Bronchial epithelial cell (primary cell): ENCODE measurements around the gene PEAK1. TPM values are rescaled to one million over a fixed set of nuclear protein-coding genes. Genes with fewer than 3 reads are reported as not detected.

Experiments
- DNase-seq: peaks from one replicate; pipeline ENCODE4 v3.0.0-alpha.2; 2010; ENCODE audit warnings: low read depth
- FAIRE-seq: peaks from 2 replicates; lab custom pipeline; 2011; peaks lifted over from hg19 to GRCh38; lab: Jason Lieb, UNC
- H3K27me3 ChIP-seq: 2 replicates; pipeline ENCODE4 v1.5.1; 2011; ENCODE audit warnings: low read length; ENCODE audit not compliant: control insufficient read depth, insufficient read depth
- H3K36me3 ChIP-seq: 2 replicates; pipeline ENCODE4 v1.5.1; 2011; ENCODE audit warnings: low read length; ENCODE audit not compliant: control insufficient read depth, insufficient read depth
- H3K4me3 ChIP-seq: 2 replicates; pipeline ENCODE4 v1.5.1; 2011; ENCODE audit warnings: mild to moderate bottlenecking, low read depth, low read length, control low read depth
- total RNA-seq: library from RNA; depleted of rRNA; stranded (reverse); fragments of >200 nt; gene quantifications from 2 replicates; pipeline ENCODE4 v1.2.1, GENCODE V29; 2014
- TF ChIP-seq, protein P1 (sequence below): IDR thresholded peaks from 2 replicates; pipeline ENCODE4 v1.5.1; 2011; ENCODE audit warnings: mild to moderate bottlenecking, moderate library complexity, low read length, control low read depth, inconsistent platforms; ENCODE audit not compliant: insufficient read depth, severe bottlenecking

The PEAK1 gene
- total RNA-seq, 1 donor from 2014 or later: 3.7 TPM

DNA sequence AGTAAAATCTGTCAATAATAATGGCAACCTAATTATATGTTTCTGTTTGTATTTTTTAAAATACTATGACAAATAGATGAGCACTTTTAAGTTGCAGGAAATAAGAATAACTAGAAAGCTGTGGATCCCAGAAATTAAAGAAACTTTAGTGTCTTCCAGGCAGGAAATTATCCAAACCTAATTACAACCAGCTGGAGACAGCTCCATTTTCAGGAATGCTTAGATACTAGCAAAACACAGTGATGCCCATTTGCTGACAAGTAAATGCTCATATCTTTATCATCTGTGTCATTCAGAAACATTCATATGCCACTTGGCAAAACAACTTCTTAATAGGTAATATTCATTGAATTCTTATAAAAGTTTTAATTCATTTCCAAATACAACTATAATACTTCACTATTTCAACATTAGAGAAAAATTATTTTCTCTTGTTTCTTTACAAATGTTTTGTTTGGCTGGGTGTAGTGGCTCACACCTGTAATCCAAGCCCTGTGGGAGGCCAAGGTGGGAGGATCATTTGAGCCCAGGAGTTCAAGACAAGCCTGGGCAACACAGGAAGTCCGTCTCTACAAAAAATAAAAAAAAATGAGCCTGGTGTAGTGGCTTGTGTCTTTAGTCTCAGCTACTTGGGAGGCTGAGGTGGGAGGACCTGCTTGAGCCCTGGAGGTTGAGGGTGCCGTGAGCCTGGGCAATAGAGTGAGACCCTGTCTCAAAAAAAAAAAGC is 179.9 kb downstream of the PEAK1 start:
- Histone ChIP-seq H3K4me3 (no peak overlapping the region), H3K27me3 (no peaks in the 10 kb centered on the region), H3K36me3 (no peaks in the 10 kb centered on the region)
- DNase-seq: no peak
- TF ChIP-seq, protein P1, sequence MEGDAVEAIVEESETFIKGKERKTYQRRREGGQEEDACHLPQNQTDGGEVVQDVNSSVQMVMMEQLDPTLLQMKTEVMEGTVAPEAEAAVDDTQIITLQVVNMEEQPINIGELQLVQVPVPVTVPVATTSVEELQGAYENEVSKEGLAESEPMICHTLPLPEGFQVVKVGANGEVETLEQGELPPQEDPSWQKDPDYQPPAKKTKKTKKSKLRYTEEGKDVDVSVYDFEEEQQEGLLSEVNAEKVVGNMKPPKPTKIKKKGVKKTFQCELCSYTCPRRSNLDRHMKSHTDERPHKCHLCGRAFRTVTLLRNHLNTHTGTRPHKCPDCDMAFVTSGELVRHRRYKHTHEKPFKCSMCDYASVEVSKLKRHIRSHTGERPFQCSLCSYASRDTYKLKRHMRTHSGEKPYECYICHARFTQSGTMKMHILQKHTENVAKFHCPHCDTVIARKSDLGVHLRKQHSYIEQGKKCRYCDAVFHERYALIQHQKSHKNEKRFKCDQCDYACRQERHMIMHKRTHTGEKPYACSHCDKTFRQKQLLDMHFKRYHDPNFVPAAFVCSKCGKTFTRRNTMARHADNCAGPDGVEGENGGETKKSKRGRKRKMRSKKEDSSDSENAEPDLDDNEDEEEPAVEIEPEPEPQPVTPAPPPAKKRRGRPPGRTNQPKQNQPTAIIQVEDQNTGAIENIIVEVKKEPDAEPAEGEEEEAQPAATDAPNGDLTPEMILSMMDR: no peak
- no peak for FAIRE-seq

DNA sequence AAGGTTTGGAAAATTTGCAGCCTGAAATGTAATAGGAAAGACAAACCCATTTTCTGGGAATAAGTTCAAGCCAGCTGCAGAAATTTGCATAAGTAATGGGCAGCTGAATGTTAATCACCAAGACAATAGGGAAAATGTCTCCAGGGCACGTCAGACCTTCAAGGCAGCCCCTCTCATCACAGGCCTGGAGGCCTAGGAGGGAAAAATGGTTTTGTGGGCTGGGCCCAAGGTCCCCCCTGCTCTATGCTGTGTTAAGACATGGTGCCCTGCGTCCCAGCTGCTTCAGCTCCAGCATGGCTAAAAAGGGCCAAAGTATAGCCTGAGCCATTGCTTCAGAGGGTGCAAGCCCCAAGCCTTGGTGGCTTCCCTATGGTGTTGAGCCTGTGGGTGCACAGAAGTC is 184.3 kb downstream of the PEAK1 start:
- TF ChIP-seq, protein P1: no peak
- Histone ChIP-seq H3K4me3 (no peak overlapping the region), H3K27me3 (no peaks in the 10 kb centered on the region), H3K36me3 (no peaks in the 10 kb centered on the region)
- no peak for DNase-seq
- FAIRE-seq: no peak

DNA sequence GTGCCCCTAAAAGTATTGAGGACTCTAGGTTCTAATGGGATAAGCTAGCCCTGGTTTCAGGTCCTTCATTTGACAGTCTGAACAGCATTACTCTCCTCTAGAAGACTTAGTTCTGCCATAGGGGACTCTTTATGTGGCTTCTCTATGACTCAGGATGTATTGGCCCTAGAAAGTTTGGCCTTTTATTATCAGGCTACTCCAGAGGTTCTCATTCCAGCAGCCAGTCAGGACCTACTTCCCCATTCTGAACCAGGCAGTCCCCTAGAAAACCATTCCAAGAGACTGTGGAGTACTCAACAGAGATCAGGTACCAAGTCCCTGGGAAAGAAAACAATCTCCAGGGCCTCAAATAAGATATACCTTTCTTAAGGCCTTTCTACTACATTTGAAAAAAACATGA is 191.1 kb downstream of the PEAK1 start:
- no peak for FAIRE-seq
- no peak for DNase-seq
- Histone ChIP-seq H3K36me3 (no peaks in the 10 kb centered on the region), H3K27me3 (no peaks in the 10 kb centered on the region), H3K4me3 (no peak overlapping the region)
- TF ChIP-seq, protein P1: no peak

DNA sequence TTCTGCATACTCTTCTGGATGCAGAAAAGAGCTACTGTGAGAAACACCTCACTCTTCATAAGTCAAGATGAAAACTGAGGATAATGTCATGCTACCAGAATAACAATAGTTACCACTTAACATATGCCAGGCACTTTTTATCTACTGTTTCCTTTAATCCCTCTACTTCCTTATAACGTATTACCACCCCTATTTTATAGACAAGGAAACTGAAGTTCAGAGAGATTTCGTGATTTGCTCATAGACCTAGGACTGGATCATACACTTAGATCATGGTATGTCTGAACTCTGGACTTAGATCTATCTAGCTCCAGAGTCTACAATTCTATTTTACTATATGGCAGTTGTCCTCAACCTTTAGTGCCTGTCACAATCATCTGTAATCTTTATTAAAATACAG is 193.3 kb downstream of the PEAK1 start:
- no peaks in the 10 kb centered on the region for H3K36me3 ChIP-seq
- no peak for FAIRE-seq
- DNase-seq: no peak
- TF ChIP-seq, protein P1: no peak
- no peak overlapping the region for H3K4me3 ChIP-seq
- H3K27me3 ChIP-seq: no peaks in the 10 kb centered on the region

DNA sequence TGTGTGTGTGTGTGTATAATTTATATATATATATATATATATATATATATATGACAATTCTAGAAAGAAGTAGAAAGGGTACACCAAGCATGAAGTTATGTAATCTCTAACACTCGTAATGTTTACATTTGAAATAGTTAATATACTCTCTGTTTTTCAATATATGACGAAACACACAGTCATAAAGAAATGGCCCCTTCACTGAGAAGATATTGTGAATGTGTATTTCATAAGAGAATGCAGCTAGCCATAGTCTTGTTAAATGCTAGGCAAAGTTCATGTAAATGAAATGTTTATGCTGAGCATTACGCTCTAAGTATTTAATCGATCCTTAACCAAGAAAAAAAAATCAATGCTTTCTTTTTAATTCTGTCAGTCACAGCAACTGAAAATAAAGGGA is 194.3 kb downstream of the PEAK1 start:
- DNase-seq (no peak), FAIRE-seq (no peak)
- Histone ChIP-seq H3K27me3 (no peaks in the 10 kb centered on the region), H3K4me3 (no peak overlapping the region), H3K36me3 (no peaks in the 10 kb centered on the region)
- TF ChIP-seq, protein P1: no peak

DNA sequence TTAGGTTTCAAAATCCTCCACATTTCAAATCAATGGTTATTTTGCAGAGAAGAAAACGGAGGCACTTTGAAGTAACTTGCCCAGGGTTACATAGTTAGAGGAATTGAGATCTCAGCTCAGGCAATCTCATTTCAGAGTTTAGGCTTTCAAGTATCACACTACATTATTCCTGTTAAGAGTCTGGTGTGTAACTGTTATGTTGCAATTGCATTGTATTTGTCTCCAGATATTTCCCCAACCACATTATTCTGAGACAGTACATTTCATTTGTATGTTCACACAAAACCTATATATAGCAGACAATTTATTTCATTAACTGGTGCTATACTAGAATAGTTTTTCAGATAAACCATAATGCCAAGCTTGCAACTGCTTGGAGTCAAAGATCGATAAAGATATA is 194.8 kb downstream of the PEAK1 start:
- Histone ChIP-seq H3K36me3 (no peaks in the 10 kb centered on the region), H3K27me3 (no peaks in the 10 kb centered on the region), H3K4me3 (no peak overlapping the region)
- FAIRE-seq (no peak), DNase-seq (no peak)
- TF ChIP-seq, protein P1: no peak
